Testis (tissue), 2 donors: Measurements from ENCODE around the gene TTC7B.

Source experiments
- CTCF ChIP-seq, 3 experiments: fragments of 450-650 bp in 2 of 3; fragments of 200-600 bp in 1 of 3; sonication (generic) in 1 of 3; IDR thresholded peaks; one replicate each; pipeline ENCODE4 v1.5.1; 2016 to 2019; ENCODE audit warnings: antibody characterized with exemption in 3 of 3, mild to moderate bottlenecking in 2 of 3, moderate library complexity in 1 of 3
- POLR2A ChIP-seq: fragments of 450-650 bp; IDR thresholded peaks from one replicate; pipeline ENCODE4 v1.6.1; 2017; ENCODE audit warnings: antibody characterized with exemption, mild to moderate bottlenecking, moderate library complexity

- no peak for TF ChIP-seq CTCF (IDR thresholded peaks at IDR 0.05)
- TF ChIP-seq POLR2A: no peak
Measured at GRCh38 chr14:90517076-90517841, 299.0 kb downstream of the TTC7B start.
